ENCODE measurements around the gene LCE1D. TPM values are rescaled to one million over a fixed set of nuclear protein-coding genes. Genes with fewer than 3 reads are reported as not detected.

Gene LCE1D
- total RNA-seq, 6 donors from 2014 or later = not detected

GRCh38 chr1:152776361-152776760, 20.2 kb upstream of the LCE1D start:
- peak in 1 of 2 donors; percentile 59 for DNase-seq
- Histone ChIP-seq H3K36me3 (no peaks in the 10 kb centered on the region), H3K9me3 (no peaks in the 10 kb centered on the region), H3K4me3 (no peak overlapping the region), H3K4me1 (no peaks in the 10 kb centered on the region), H3K27ac (no peak overlapping the region), H3K27me3 (no peaks in the 10 kb centered on the region)
- WGBS, 2 donors = 84 to 87% methylated on average over 6 to 11 of the region's 11 CpGs
- ATAC-seq (ENCODE audit: low FRiP score in 2 of 2) = no peak
- TF ChIP-seq POLR2A (IDR thresholded peaks at IDR 0.05) (no peak), POLR2AphosphoS5 (IDR thresholded peaks at IDR 0.05) (no peak), EP300 (IDR thresholded peaks at IDR 0.05) (no peak), CTCF (IDR thresholded peaks at IDR 0.05) (no peak)

- H3K36me3 ChIP-seq = no peaks in the 10 kb centered on the region
- WGBS, 2 donors = 47 to 55% methylated on average over 4 of the region's 4 CpGs
- H3K27me3 ChIP-seq = no peaks in the 10 kb centered on the region
- no peak overlapping the region for H3K4me3 ChIP-seq
- no peak overlapping the region for H3K27ac ChIP-seq
- no peaks in the 10 kb centered on the region for H3K4me1 ChIP-seq
- ATAC-seq (ENCODE audit: low FRiP score in 2 of 2) = no peak
- H3K9me3 ChIP-seq = no peaks in the 10 kb centered on the region
- TF ChIP-seq CTCF (IDR thresholded peaks at IDR 0.05) (no peak), EP300 (IDR thresholded peaks at IDR 0.05) (no peak), POLR2AphosphoS5 (IDR thresholded peaks at IDR 0.05) (no peak), POLR2A (IDR thresholded peaks at IDR 0.05) (no peak)
- DNase-seq = no peak
These were observed 18.9 kb upstream of the LCE1D start for GRCh38 chr1:152777510-152778137.

GRCh38 chr1:152783095-152783494, 13.4 kb upstream of the LCE1D start:
- H3K27ac ChIP-seq = no peak overlapping the region
- H3K27me3 ChIP-seq = no peaks in the 10 kb centered on the region
- ATAC-seq (ENCODE audit: low FRiP score in 2 of 2) (no peak), DNase-seq (no peak)
- H3K4me3 ChIP-seq = no peak overlapping the region
- no peaks in the 10 kb centered on the region for H3K4me1 ChIP-seq
- no peaks in the 10 kb centered on the region for H3K9me3 ChIP-seq
- H3K36me3 ChIP-seq = no peaks in the 10 kb centered on the region
- TF ChIP-seq CTCF (IDR thresholded peaks at IDR 0.05) (no peak), EP300 (IDR thresholded peaks at IDR 0.05) (no peak), POLR2A (IDR thresholded peaks at IDR 0.05) (no peak), POLR2AphosphoS5 (IDR thresholded peaks at IDR 0.05) (no peak)
- WGBS, 2 donors = 62 to 69% methylated on average over 1 to 2 of the region's 2 CpGs

- Histone ChIP-seq H3K9me3 (no peaks in the 10 kb centered on the region), H3K36me3 (no peaks in the 10 kb centered on the region), H3K27ac (no peak within 1 kb of the TSS), H3K27me3 (no peaks in the 10 kb centered on the region), H3K4me1 (no peaks in the 10 kb centered on the region), H3K4me3 (no peak within 1 kb of the TSS)
- 31% methylated on average over 2 of the region's 2 CpGs; no CpG with 5 or more reads in 1 of the 2 donors for WGBS, 2 donors
- TF ChIP-seq CTCF (IDR thresholded peaks at IDR 0.05) (no peak), POLR2AphosphoS5 (IDR thresholded peaks at IDR 0.05) (no peak), EP300 (IDR thresholded peaks at IDR 0.05) (no peak), POLR2A (IDR thresholded peaks at IDR 0.05) (no peak)
- ATAC-seq (ENCODE audit: low FRiP score in 2 of 2) (no peak), DNase-seq (no peak)
These were observed 10.4 kb upstream of the LCE1D start, which contains the start of gene LCE1E for GRCh38 chr1:152786077-152786476. LCE1E (plus strand) TSS chr1:152786257; CDS start chr1:152787300, 1,043 bp downstream.

GRCh38 chr1:152795686-152796085, 835 bp upstream of the LCE1D start:
- WGBS, 2 donors = 48 to 59% methylated on average over 4 of the region's 4 CpGs

More at GRCh38 chr1:152795686-152796085, 835 bp upstream of the LCE1D start:
- H3K27me3 ChIP-seq = no peaks in the 10 kb centered on the region
- ATAC-seq (ENCODE audit: low FRiP score in 2 of 2) (no peak), DNase-seq (no peak)
- TF ChIP-seq CTCF (IDR thresholded peaks at IDR 0.05) = no peak
- no peak for TF ChIP-seq POLR2AphosphoS5 (IDR thresholded peaks at IDR 0.05)
- TF ChIP-seq POLR2A (IDR thresholded peaks at IDR 0.05) = no peak
- no peak for TF ChIP-seq EP300 (IDR thresholded peaks at IDR 0.05)
- H3K9me3 ChIP-seq = no peaks in the 10 kb centered on the region
- no peaks in the 10 kb centered on the region for H3K4me1 ChIP-seq
- no peaks in the 10 kb centered on the region for H3K36me3 ChIP-seq
- H3K27ac ChIP-seq = no peak overlapping the region
- no peak overlapping the region for H3K4me3 ChIP-seq
